Measurements from ENCODE around the gene RNLS.

RNLS gene

GRCh38 chr10:88551246-88551645 lies 31.9 kb downstream of the RNLS start:
- no peak for DNase-seq

- no peak for DNase-seq
Measured at GRCh38 chr10:88546497-88546896, 36.6 kb downstream of the RNLS start.

- no peak for DNase-seq
Measured at GRCh38 chr10:88545359-88545758, 37.8 kb downstream of the RNLS start.

- DNase-seq, result no peak
Measured at GRCh38 chr10:88544140-88544870, 38.8 kb downstream of the RNLS start.

- no peak for DNase-seq
Measured at GRCh38 chr10:88542522-88542921, 40.6 kb downstream of the RNLS start.

GRCh38 chr10:88541116-88541626 lies 41.9 kb downstream of the RNLS start:
- DNase-seq, result no peak

GRCh38 chr10:88540351-88540750 lies 42.8 kb downstream of the RNLS start:
- no peak for DNase-seq

- DNase-seq, result no peak
Measured at GRCh38 chr10:88538048-88538447, 45.1 kb downstream of the RNLS start.

GRCh38 chr10:88537322-88537721 lies 45.8 kb downstream of the RNLS start:
- DNase-seq, result no peak

- no peak for DNase-seq
Measured at GRCh38 chr10:88536437-88536836, 46.7 kb downstream of the RNLS start.

- DNase-seq, result no peak
Measured at GRCh38 chr10:88534072-88534665, 48.9 kb downstream of the RNLS start.

GRCh38 chr10:88531392-88532052 lies 51.6 kb downstream of the RNLS start:
- no peak for DNase-seq

GRCh38 chr10:88530629-88531391 lies 52.3 kb downstream of the RNLS start:
- DNase-seq, result no peak

- no peak for DNase-seq
Measured at GRCh38 chr10:88530093-88530492, 53.0 kb downstream of the RNLS start.

GRCh38 chr10:88528806-88529570 lies 54.1 kb downstream of the RNLS start:
- no peak for DNase-seq

- no peak for DNase-seq
Measured at GRCh38 chr10:88528201-88528600, 54.9 kb downstream of the RNLS start.

- no peak for DNase-seq
Measured at GRCh38 chr10:88527245-88527644, 55.9 kb downstream of the RNLS start.

- DNase-seq, result no peak
Measured at GRCh38 chr10:88526501-88527105, 56.5 kb downstream of the RNLS start.

- no peak for DNase-seq
Measured at GRCh38 chr10:88525371-88526069, 57.6 kb downstream of the RNLS start.

GRCh38 chr10:88523739-88524400 lies 59.2 kb downstream of the RNLS start:
- no peak for DNase-seq

- no peak for DNase-seq
Measured at GRCh38 chr10:88522715-88523114, 60.4 kb downstream of the RNLS start.
